Mammary epithelial cell (primary cell): ENCODE measurements around the gene VWA8.

Experiments used
- EZH2 ChIP-seq: IDR thresholded peaks from 2 replicates; pipeline ENCODE4 v1.6.1; 2012; ENCODE audit warnings: low read length, inconsistent platforms, borderline replicate concordance
- TF ChIP-seq, protein P1 (sequence below), 2 donors: IDR thresholded peaks in 1 of 2; conservative IDR thresholded peaks in 1 of 2; 2 replicates each; pipeline ENCODE4 v1.5.1; 2011 to 2012; ENCODE audit warnings: inconsistent platforms in 2 of 2, low read length in 2 of 2, mild to moderate bottlenecking in 2 of 2, control low read depth in 1 of 2, low read depth in 1 of 2; ENCODE audit not compliant: insufficient read depth in 1 of 2; ENCODE audit errors: extremely low read depth in 1 of 2

DNA sequence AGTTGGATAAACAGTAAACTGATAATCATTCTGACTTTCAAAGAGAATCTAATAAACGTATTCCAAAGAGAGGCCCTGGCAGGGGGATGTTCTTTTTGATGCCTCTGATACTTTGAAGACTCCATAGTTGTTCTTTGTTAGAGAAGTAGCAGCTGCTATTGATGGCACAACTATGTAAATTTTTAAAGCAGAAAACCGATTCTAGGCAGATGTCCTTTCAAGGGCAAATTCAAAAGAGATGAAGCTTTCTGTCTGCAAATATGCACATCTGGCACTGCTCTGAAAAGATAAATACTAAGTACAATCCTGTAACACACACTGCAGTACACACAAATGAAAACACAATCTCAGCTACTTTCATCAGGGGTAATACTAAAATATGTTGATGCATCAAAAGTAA is 250.1 kb downstream of the VWA8 start:
- TF ChIP-seq, protein P1, sequence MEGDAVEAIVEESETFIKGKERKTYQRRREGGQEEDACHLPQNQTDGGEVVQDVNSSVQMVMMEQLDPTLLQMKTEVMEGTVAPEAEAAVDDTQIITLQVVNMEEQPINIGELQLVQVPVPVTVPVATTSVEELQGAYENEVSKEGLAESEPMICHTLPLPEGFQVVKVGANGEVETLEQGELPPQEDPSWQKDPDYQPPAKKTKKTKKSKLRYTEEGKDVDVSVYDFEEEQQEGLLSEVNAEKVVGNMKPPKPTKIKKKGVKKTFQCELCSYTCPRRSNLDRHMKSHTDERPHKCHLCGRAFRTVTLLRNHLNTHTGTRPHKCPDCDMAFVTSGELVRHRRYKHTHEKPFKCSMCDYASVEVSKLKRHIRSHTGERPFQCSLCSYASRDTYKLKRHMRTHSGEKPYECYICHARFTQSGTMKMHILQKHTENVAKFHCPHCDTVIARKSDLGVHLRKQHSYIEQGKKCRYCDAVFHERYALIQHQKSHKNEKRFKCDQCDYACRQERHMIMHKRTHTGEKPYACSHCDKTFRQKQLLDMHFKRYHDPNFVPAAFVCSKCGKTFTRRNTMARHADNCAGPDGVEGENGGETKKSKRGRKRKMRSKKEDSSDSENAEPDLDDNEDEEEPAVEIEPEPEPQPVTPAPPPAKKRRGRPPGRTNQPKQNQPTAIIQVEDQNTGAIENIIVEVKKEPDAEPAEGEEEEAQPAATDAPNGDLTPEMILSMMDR (conservative IDR thresholded peaks at IDR 0.05 in 1 of 2, IDR thresholded peaks at IDR 0.05 in 1 of 2; ENCODE audit: extremely low read depth in 1 of 2, insufficient read depth in 1 of 2, low read depth in 1 of 2, low read length in 2 of 2): no peak
- no peak for TF ChIP-seq EZH2
